Vagina (tissue), 2 donors: ENCODE measurements around the gene TRPV3.

Experiments used
- POLR2A ChIP-seq, 2 donors: fragments of 450-650 bp; IDR thresholded peaks; one replicate each; pipeline ENCODE4 v1.6.1; 2017; ENCODE audit warnings: antibody characterized with exemption in 2 of 2, mild to moderate bottlenecking in 2 of 2, moderate library complexity in 2 of 2
- POLR2AphosphoS5 ChIP-seq, 2 donors: sonication (generic); formaldehyde crosslinking; IDR thresholded peaks; one replicate each; pipeline ENCODE4 v1.9.0; 2017; ENCODE audit warnings: antibody characterized with exemption in 2 of 2, mild to moderate bottlenecking in 2 of 2, low read depth in 1 of 2; ENCODE audit not compliant: insufficient read depth in 1 of 2
- TF ChIP-seq, protein P1 (sequence below), 3 experiments: fragments of 450-650 bp in 2 of 3; fragments of 200-600 bp in 1 of 3; sonication (generic) in 1 of 3; IDR thresholded peaks; one replicate each; pipeline ENCODE4 v1.5.1; 2017 to 2019; ENCODE audit warnings: antibody characterized with exemption in 3 of 3, mild to moderate bottlenecking in 2 of 3, moderate library complexity in 2 of 3

DNA sequence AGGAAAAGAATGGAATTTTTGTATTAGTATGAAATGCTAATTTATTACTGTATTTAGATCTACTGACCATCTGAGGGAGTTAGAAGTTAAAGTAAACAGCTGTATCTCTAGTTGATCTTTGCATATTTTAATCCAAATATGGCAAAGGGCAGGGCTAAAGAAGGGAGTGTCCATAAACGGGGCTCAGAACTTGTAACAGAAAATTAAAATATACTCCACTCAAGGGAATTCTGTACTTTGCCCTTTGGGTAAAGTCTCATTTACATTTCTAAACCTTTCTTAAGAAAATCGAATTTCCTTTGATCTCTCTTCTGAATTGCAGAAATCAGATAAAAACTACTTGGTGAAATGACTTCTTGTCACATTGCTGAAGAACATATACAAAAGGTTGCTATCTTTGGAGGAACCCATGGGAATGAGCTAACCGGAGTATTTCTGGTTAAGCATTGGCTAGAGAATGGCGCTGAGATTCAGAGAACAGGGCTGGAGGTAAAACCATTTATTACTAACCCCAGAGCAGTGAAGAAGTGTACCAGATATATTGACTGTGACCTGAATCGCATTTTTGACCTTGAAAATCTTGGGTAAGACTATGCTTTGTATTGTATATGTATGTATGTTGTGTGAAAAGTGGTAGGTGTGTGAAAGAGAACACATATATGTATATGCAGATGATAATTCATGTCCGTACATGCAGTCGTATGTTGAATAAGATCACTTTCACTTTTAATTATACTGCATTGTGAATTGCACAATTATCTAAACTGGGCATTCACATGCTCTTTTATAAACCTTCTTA is 81.6 kb downstream of the TRPV3 start, which contains the start of gene ASPA:
- TF ChIP-seq, protein P1, sequence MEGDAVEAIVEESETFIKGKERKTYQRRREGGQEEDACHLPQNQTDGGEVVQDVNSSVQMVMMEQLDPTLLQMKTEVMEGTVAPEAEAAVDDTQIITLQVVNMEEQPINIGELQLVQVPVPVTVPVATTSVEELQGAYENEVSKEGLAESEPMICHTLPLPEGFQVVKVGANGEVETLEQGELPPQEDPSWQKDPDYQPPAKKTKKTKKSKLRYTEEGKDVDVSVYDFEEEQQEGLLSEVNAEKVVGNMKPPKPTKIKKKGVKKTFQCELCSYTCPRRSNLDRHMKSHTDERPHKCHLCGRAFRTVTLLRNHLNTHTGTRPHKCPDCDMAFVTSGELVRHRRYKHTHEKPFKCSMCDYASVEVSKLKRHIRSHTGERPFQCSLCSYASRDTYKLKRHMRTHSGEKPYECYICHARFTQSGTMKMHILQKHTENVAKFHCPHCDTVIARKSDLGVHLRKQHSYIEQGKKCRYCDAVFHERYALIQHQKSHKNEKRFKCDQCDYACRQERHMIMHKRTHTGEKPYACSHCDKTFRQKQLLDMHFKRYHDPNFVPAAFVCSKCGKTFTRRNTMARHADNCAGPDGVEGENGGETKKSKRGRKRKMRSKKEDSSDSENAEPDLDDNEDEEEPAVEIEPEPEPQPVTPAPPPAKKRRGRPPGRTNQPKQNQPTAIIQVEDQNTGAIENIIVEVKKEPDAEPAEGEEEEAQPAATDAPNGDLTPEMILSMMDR (IDR thresholded peaks at IDR 0.05): no peak
- TF ChIP-seq POLR2A (IDR thresholded peaks at IDR 0.05) (no peak), POLR2AphosphoS5 (IDR thresholded peaks at IDR 0.05; ENCODE audit: insufficient read depth in 1 of 2, low read depth in 1 of 2) (no peak)
